ENCODE measurements around the gene RSPRY1.
"Not testable (repeated sequence)": the region's sequence is repeated elsewhere in the genome, so short reads cannot be mapped to it uniquely, and the experiment has no call there.

The RSPRY1 gene

DNA sequence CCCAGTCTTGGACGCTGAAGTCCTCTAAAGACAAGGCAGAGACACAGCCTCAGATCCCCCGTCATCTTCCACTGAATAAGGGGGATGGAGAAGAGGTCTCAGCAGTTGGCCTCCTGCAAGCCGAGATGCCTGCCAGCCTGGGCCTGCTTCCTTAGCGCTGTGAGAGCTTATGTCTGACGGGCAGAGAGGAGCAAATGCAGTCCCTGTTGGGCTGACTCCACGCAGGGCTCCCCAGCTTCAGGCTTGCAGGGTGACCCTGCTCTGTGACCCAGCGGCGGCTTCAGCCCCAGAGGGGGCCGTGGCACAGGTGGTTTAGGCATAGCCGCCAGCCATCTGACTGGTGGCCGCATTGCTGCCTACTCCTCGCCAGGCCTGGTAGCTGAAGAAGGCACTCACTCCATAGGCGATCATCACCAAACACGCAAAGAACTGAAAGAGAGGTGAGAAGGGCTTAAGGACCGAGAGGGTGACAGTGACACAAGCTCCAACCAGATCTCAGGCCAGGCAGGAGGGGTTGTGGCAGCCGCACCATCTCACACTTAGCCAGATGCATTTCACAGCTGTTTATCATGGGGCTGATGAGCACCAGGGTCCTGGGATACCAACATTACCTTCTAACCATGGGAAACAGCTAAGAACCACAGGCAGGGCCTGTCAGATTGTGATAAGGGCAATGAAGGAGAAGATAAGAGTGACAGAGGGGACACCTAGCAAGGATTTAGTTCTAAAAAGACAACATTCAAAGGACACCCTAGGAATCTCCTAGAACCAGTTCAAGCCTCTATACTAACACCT is 70.7 kb downstream of the RSPRY1 start:
- DNase-seq: no peak

GRCh38 chr16:57257455-57258070 is 71.4 kb downstream of the RSPRY1 start:
- DNase-seq: no peak

DNA sequence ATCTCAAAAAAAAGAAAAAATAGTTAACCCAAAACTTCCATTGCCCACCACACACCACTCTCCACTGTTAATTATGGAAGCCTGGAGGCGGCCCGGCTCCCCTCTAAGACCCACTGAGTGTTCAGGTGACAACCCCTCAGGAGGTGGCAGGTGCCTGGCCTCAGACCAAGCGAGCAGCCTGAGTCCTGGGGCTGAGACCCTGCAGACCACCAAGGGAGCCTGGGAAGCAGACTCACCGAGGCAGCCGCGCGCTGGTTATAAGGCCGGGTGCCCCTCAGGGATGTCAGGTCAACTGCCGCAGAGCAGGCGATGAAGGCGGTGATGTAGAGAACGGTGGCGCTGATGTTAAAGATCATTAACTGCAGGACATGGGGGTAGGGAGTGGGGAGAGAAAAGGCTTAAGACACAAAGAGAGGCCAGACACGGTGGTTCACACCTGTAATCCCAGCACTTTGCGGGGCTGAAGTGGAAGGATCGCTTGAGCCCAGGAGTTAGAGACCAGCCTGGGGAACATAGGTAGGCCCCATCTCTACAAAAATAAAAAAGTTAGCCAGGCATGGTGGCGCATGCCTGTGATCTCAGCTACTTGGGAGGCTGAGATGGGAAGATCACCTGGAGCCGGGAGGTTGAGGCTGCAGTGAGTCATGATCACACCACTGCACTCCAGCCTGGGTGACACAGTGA is 72.2 kb downstream of the RSPRY1 start:
- no peak for DNase-seq

DNA sequence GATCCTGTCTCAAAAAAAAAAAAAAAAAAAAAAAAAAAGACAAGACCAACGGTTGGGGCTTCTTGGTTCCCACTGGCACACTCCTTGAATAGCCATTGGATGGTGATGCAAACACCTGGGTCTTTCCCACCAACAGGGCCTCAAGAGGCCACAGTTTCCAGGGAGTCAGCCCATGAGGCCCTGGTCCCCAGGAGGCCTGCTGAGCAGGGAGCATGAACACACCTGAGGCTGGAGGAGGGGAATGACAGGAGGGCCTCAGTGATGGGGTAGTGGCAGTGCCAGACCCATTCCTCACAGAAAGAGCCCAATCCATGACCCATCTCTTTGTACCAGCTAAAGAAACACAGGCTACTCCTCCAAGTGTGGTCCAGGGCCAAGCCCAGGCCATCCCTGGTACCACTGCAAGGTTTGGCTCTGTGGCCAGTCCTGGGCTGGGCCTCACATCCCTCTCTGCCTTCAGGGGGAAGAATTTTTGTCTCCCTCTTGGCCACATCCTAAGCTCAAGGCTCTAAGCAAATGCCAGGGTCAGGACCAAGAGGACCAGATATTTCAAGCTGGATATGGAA is 72.9 kb downstream of the RSPRY1 start:
- DNase-seq: no peak

DNA sequence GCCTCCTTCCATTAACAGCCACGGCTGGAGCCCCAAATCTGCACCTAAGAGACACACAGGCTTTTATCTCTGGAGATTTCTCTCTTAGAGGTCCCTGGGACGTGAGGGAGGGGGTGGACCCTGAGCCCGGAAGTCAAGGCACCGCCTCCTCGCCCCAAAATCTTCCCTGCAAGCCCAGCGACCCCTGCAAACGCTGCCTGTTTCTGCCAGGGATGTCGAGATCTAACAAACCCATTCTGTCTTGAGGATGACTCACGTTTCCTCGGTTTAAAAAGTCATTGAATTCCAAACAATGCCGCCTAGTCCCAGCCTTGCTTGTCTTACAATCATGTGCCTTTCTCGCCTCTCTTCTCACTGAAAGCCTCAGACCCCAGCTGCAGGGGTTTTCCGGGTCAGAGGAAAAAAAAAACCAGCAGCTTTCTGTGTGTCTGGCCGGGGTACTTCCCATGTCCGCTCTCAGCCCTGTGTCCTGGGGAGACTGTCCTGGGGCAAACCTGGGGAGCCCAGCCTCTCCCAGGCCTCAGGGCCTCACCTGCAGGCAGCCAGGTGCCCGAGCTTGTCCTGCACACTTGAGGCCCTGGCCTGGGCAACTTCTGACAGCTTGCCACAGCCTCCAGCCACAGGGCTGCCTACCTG is 74.3 kb downstream of the RSPRY1 start:
- DNase-seq: peak; percentile 25

DNA sequence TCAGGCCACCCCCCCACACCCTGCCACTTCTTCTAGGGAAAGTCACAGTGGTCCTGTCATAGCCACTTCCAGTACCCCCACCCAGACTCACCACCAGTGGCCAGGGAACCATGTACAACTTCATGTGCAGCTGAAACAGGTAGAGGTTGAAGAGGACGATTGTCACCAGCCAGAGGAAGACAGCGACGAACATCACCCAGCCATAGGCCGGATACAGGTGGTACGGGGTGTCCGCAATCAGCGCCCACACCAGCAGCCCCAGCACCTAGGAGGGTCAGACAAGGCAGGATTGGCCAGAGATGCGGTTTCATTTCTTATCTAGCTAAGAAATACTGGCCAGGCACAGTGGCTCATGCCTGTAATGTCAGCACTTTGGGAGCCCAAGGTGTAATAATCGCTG is 75.7 kb downstream of the RSPRY1 start:
- DNase-seq: no peak

GRCh38 chr16:57262841-57263540 is 76.9 kb downstream of the RSPRY1 start:
- DNase-seq: no peak

DNA sequence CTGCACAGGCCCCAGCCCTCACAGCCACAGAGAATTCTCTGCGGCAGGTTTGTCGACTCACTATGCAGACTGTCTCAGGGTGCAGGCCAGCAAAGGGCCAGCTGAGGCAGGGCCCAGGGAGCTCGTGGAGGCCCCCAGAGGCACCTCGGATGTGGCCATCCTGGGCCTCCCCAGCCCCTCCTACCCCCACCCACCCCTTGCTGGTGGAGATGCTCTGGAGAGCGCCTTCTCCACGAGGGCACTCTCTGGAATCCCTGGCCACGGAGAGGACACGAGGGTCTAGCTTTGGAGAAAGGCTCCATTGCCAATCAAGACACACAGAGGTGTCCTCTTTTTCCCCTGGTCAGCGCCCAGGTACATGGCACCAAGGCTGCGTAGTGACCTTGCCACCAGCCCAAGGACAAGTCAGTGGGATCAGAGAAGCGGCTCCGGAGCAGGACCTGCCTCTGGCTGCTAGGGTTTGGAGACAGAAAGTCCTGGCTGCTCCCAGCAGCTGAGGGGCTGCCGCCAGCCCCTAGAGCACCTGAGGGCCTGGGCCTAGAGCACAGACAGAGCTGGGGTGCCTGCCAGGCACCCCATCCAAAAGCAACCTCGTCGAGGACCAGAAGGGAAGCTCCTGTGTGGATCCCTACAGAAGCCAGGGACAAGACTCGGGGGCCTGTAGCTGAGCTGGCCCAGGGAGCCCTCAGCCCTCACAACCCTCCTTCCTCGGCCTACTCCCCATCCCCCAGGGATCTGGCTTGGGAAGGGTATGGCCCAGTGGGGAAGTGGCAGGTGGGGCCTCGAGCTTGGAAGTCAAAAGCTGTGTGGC is 77.6 kb downstream of the RSPRY1 start:
- no peak for DNase-seq

GRCh38 chr16:57264381-57264780 is 78.3 kb downstream of the RSPRY1 start:
- DNase-seq: no peak

DNA sequence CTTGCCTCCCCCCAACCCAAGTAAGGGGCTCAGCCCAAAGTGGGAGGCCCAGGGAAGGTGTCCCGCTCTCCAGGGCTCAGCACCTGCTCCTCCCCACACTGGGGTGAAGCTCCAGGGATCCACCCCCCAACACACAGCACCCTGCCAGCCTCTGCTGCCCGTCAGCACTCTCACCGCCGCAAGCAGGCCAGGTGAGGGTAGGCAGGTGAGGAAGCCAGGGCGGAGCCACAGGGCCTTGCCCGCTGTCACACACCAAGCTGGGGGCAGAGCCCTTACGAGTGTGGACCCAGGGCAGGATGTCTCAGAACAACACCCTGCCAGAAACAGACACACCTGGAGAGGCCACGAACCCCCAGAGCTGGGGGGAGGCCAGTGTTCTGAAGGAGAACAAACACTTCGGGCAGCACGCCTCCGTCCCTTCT is 78.8 kb downstream of the RSPRY1 start:
- no peak for DNase-seq

DNA sequence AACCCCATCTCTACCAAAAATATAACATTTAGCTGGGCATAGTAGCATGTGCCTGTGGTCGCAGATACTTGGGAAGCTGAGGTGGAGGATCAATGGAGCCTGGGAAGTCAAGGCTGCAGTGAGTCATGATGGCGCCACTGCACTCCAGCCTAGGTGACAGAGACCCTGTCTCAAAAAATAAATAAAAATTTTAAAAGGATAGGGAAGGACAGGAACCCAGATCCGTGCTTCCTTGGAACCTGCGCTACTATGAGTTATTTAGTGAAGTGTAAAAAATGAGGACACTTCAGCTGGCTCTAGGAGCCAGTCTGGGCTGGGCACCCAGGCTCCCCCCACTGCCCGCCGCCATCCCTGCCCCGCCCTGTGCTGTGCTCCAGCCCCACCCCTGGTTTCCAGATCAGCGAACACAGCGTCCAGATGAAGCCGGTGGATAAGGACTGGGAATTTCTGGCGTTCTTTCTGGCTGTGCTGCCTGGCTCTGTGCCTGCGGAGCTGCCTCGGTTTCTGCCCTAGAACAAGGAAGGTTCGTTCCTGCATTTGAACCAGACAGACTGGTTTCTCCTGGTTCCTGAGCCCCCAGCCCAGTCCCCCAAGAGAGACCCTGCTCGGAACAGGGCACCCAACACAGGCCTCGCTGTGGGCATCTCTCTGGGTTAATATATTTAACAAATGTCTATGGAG is 79.9 kb downstream of the RSPRY1 start:
- no peak for DNase-seq

GRCh38 chr16:57266531-57267260 is 80.6 kb downstream of the RSPRY1 start:
- DNase-seq: peak; percentile 30

GRCh38 chr16:57267343-57267742 is 81.2 kb downstream of the RSPRY1 start:
- not testable (repeated sequence) for DNase-seq

DNA sequence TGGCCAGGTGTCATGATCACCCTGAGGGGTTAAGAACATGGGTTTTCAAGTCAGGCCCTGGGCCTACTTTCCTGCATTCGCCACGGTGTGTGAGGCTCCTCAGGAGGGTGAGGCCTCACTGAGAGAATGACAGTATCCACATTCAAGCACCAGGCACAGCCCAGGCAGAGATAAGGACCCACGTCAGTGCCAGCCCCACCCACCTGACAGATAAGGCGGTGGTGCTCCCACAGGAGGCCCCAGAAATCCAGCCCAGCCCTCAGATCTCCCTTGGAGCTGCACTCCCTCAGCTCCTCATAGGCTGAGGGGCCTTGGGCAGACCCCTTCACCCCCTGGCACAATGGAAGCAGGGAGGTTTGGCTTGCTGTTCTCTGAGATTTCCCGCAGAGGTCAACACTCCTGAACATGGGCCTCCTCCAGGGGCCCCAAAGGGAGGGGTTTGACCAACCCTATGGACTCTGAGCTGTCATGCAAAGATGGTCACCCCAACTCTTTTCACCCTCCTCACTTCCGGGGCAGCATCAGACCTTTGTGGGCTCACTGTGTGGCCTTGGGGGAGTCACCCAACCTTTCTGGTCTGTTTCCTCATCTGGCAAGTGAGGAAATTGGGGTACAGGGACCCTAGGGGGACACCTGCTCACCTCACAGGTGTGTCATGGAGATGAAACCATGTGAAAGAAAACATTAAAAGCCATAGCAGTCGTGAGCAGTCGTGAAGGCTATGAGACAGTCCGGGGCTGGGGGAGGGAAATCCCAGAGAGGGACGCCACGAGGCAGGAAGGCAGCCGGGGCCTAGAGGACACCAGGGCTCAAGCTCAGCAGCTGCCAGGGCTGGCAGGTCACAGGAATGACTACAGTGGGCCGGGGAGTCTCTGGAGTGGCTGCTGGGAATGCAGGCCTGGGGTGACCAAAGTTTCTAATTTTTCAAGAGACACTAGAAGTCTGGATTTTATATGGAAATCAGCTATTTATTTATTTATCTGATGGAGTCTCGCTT is 83.0 kb downstream of the RSPRY1 start:
- no peak for DNase-seq

GRCh38 chr16:57270221-57271062 is 84.3 kb downstream of the RSPRY1 start:
- DNase-seq: no peak

DNA sequence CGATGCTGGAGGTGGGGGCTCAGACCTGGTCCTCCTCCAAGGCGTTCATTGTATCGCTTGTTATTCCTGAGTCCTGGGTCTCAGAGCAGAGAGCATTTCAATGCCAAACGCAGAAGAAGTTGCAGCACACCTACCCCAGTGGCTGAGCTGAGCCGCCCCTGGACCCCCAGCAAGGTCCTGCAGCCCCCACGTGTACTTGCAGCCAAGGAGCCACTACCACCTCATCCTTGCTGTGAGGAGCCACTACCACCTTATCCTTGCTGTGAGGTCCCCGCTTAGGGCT is 84.9 kb downstream of the RSPRY1 start:
- DNase-seq: no peak

DNA sequence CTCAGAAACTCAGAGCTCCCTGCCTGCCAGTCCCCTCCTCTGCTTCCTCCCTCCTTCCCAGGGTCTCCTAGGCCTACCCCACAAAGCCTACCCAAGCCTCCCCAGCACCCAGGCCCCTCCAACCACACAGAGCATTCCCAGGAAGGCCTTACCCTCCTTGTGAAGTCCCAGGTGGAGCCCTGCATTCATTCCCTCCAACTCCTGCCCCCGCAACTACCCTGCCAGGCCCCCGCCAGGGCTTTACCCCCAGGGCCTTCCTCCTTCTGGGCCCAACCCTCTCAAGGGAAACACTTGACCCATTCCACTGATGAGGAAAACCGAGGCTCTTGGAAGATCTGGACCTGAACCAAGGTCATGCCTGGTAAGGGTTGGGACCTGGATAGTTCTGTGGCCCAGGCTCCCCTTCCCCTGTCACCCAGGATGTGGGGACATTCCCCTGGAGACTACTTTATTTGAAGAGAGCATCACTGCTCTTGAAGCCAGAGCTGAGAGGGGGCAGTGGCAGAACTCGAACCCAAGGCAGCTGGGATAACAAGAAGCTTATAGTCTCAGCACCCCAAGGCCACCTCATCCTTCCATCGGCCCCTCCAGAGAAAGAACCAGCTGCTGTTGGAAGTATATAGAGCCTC is 85.9 kb downstream of the RSPRY1 start:
- DNase-seq: no peak

DNA sequence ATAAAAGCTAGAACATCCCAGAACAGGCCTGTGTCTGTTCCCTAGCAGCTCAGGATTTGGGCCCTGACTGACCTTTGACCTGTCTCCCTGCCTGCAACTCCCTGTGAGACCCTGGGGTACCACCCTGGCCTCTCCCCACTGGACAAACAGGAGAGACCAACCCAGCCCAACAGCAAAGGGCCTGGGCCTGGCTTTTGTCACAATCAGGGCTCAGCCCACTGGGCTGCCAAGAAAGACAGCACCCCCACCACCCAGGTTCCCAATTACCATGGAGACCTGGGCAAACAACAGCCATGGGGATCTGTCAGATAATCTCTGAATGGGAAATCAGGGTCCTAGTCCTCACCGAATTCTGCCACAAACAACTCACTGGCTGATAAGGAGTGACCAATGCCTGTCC is 87.2 kb downstream of the RSPRY1 start:
- no peak for DNase-seq
